ACC112 (cell line): Measurements from ENCODE around the gene SMAD3.

Source experiments
- H2AFZ ChIP-seq: fragments of 200-600 bp; sonication (generic); one replicate; pipeline ENCODE4 v1.6.0; 2017; ENCODE audit warnings: antibody characterized with exemption, low read length; ENCODE audit not compliant: unreplicated experiment
- H3K27ac ChIP-seq: fragments of 200-600 bp; sonication (generic); 2 replicates; pipeline ENCODE4 v1.5.1; 2014; ENCODE audit warnings: low read depth, mild to moderate bottlenecking, antibody characterized with exemption, low read length, moderate library complexity
- H3K27me3 ChIP-seq: fragments of 200-600 bp; sonication (generic); 2 replicates; pipeline ENCODE4 v1.6.1; 2014; ENCODE audit warnings: mild to moderate bottlenecking, antibody characterized with exemption, low read length, moderate library complexity, mixed read lengths; ENCODE audit not compliant: insufficient read depth
- H3K36me3 ChIP-seq: fragments of 200-600 bp; sonication (generic); 2 replicates; pipeline ENCODE4 v1.6.1; 2016; ENCODE audit warnings: mild to moderate bottlenecking, antibody characterized with exemption, low read length, moderate library complexity, mixed read lengths; ENCODE audit not compliant: insufficient read depth
- H3K4me1 ChIP-seq: fragments of 200-600 bp; sonication (generic); one replicate; pipeline ENCODE4 v1.6.1; 2016; ENCODE audit warnings: low read length, mixed read lengths; ENCODE audit not compliant: insufficient read depth, unreplicated experiment, control insufficient read depth
- H3K4me3 ChIP-seq: fragments of 200-600 bp; sonication (generic); 2 replicates; pipeline ENCODE4 v1.5.1; 2014; ENCODE audit warnings: mild to moderate bottlenecking, low read depth, low read length
- H3K79me2 ChIP-seq: fragments of 200-600 bp; sonication (generic); one replicate; pipeline ENCODE4 v1.6.0; 2016; ENCODE audit warnings: low read length; ENCODE audit not compliant: control insufficient read depth, unreplicated experiment, insufficient read depth

The SMAD3 gene

GRCh38 chr15:67091071-67091979 is 25.9 kb downstream of the SMAD3 start:
- H3K4me3 ChIP-seq = peak overlapping the region; percentile 4; the same call in 1 of the 2 replicates

GRCh38 chr15:67091980-67092677 is 26.7 kb downstream of the SMAD3 start:
- H3K36me3 ChIP-seq = peaks cover 19% of the 10 kb centered on the region; the same call in 1 of the 2 replicates
- peaks cover 69% of the 10 kb centered on the region for H3K4me1 ChIP-seq
- H3K27ac ChIP-seq = peak overlapping the region; percentile 85
- no peak overlapping the region for H3K4me3 ChIP-seq
- H3K79me2 ChIP-seq = peaks cover 93% of the 10 kb centered on the region
- H3K27me3 ChIP-seq = no peaks in the 10 kb centered on the region
- no peak overlapping the region for H2AFZ ChIP-seq

More at GRCh38 chr15:67091071-67091979, 25.9 kb downstream of the SMAD3 start:
- Histone ChIP-seq H3K36me3 (peaks cover 19% of the 10 kb centered on the region; the same call in 1 of the 2 replicates), H3K4me1 (peaks cover 68% of the 10 kb centered on the region), H2AFZ (no peak overlapping the region), H3K79me2 (peaks cover 95% of the 10 kb centered on the region), H3K27ac (peak overlapping the region; percentile 85), H3K27me3 (no peaks in the 10 kb centered on the region)

- peaks cover 93% of the 10 kb centered on the region for H3K79me2 ChIP-seq
- peak overlapping the region; percentile 85; the same call in 1 of the 2 replicates for H3K27ac ChIP-seq
- H3K27me3 ChIP-seq = no peaks in the 10 kb centered on the region
- no peak overlapping the region for H3K4me3 ChIP-seq
- H3K36me3 ChIP-seq = peaks cover 27% of the 10 kb centered on the region; the same call in 1 of the 2 replicates
- H2AFZ ChIP-seq = no peak overlapping the region
- peaks cover 69% of the 10 kb centered on the region for H3K4me1 ChIP-seq
These were observed 27.5 kb downstream of the SMAD3 start for GRCh38 chr15:67092752-67093503.

- peaks cover 69% of the 10 kb centered on the region for H3K4me1 ChIP-seq
- no peak overlapping the region for H3K4me3 ChIP-seq
- H3K36me3 ChIP-seq = peaks cover 27% of the 10 kb centered on the region; the same call in 1 of the 2 replicates
- H3K79me2 ChIP-seq = peaks cover 92% of the 10 kb centered on the region
- no peak overlapping the region for H2AFZ ChIP-seq
- no peaks in the 10 kb centered on the region for H3K27me3 ChIP-seq
- no peak overlapping the region for H3K27ac ChIP-seq
These were observed 28.1 kb downstream of the SMAD3 start for GRCh38 chr15:67093504-67093862.

- Histone ChIP-seq H3K4me3 (no peak overlapping the region), H3K27ac (no peak overlapping the region), H3K79me2 (peaks cover 93% of the 10 kb centered on the region), H3K27me3 (no peaks in the 10 kb centered on the region), H2AFZ (no peak overlapping the region), H3K36me3 (peaks cover 27% of the 10 kb centered on the region; the same call in 1 of the 2 replicates), H3K4me1 (peaks cover 69% of the 10 kb centered on the region)
These were observed 28.8 kb downstream of the SMAD3 start for GRCh38 chr15:67094001-67094826.

- peak overlapping the region; percentile 94 for H3K27ac ChIP-seq
- H3K4me1 ChIP-seq = peaks cover 61% of the 10 kb centered on the region
- H3K4me3 ChIP-seq = no peak overlapping the region
- no peak overlapping the region for H2AFZ ChIP-seq
- H3K79me2 ChIP-seq = peaks cover 87% of the 10 kb centered on the region
- H3K36me3 ChIP-seq = peaks cover 27% of the 10 kb centered on the region; the same call in 1 of the 2 replicates
- H3K27me3 ChIP-seq = no peaks in the 10 kb centered on the region
These were observed 30.5 kb downstream of the SMAD3 start for GRCh38 chr15:67095912-67096311.

- Histone ChIP-seq H3K4me3 (no peak overlapping the region), H3K27me3 (no peaks in the 10 kb centered on the region), H3K36me3 (peaks cover 27% of the 10 kb centered on the region; the same call in 1 of the 2 replicates), H2AFZ (no peak overlapping the region), H3K79me2 (peaks cover 90% of the 10 kb centered on the region), H3K4me1 (peaks cover 61% of the 10 kb centered on the region), H3K27ac (peak overlapping the region; percentile 94)
These were observed 31.3 kb downstream of the SMAD3 start for GRCh38 chr15:67096546-67097294.

GRCh38 chr15:67097424-67097823 is 32.0 kb downstream of the SMAD3 start:
- Histone ChIP-seq H3K36me3 (peaks cover 27% of the 10 kb centered on the region; the same call in 1 of the 2 replicates), H3K79me2 (peaks cover 90% of the 10 kb centered on the region), H3K4me1 (peaks cover 61% of the 10 kb centered on the region), H3K4me3 (peak overlapping the region; percentile 58; the same call in 1 of the 2 replicates), H3K27me3 (no peaks in the 10 kb centered on the region), H3K27ac (peak overlapping the region; percentile 94), H2AFZ (no peak overlapping the region)
